Gastroesophageal sphincter (tissue), 4 donors: ENCODE data around the gene CAMKMT. TPM values are rescaled to one million over a fixed set of nuclear protein-coding genes. Genes with fewer than 3 reads are reported as not detected.

Source experiments
- ATAC-seq: fragments of 150-250 bp; one replicate; pipeline ENCODE4 v1.9.1; 2016; ENCODE audit warnings: mild to moderate bottlenecking, moderate library complexity
- H3K27ac ChIP-seq, 4 donors: fragments of 200-600 bp; sonication (generic) in 3 of 4; 1 replicate in 3 of 4; 2 replicates in 1 of 4; pipeline ENCODE4 v1.5.1; 2016 to 2019
- H3K27me3 ChIP-seq: fragments of 200-600 bp; sonication (generic); one replicate; pipeline ENCODE4 v1.5.1; 2019
- H3K36me3 ChIP-seq, 2 donors: fragments of 200-600 bp; sonication (generic); one replicate each; pipeline ENCODE4 v1.5.1; 2019; ENCODE audit warnings: control low read depth in 1 of 2
- H3K4me1 ChIP-seq, 3 donors: fragments of 200-600 bp; sonication (generic); 1 replicate in 2 of 3; 2 replicates in 1 of 3; pipeline ENCODE4 v1.5.1; 2016 to 2019; ENCODE audit warnings: control low read depth in 2 of 3
- H3K4me3 ChIP-seq, 2 donors: fragments of 200-600 bp; sonication (generic); one replicate each; pipeline ENCODE4 v1.5.1; 2019; ENCODE audit warnings: mild to moderate bottlenecking in 1 of 2, moderate library complexity in 1 of 2
- H3K9me3 ChIP-seq, 3 donors: fragments of 200-600 bp; sonication (generic); one replicate each; pipeline ENCODE4 v1.5.1; 2017 to 2019; ENCODE audit warnings: control low read depth in 2 of 3
- EP300 ChIP-seq: sonication (generic); formaldehyde crosslinking; IDR thresholded peaks from one replicate; pipeline ENCODE4 v1.6.1; 2017; ENCODE audit warnings: antibody characterized with exemption, mild to moderate bottlenecking
- POLR2A ChIP-seq, 2 donors: fragments of 450-650 bp; IDR thresholded peaks; one replicate each; pipeline ENCODE4 v1.6.1; 2017; ENCODE audit warnings: antibody characterized with exemption in 2 of 2, mild to moderate bottlenecking in 2 of 2, moderate library complexity in 1 of 2
- POLR2AphosphoS5 ChIP-seq: sonication (generic); formaldehyde crosslinking; IDR thresholded peaks from one replicate; pipeline ENCODE4 v1.6.1; 2017; ENCODE audit warnings: antibody characterized with exemption
- WGBS, 2 donors: methylation state at CpG; one replicate each; pipeline ENCODE4 v1.1.5; 2018; ENCODE audit warnings: low coverage in 1 of 2; 5-methylcytosine and 5-hydroxymethylcytosine counted together
- total RNA-seq, 4 donors: library from RNA; depleted of rRNA; stranded (reverse); fragments of >200 nt; gene quantifications; one replicate each; pipeline ENCODE4 v1.1.0, GENCODE V29; 2016
- TF ChIP-seq, protein P1 (sequence below), 4 experiments: fragments of 200-600 bp in 2 of 4; fragments of 450-650 bp in 2 of 4; sonication (generic) in 1 of 4; IDR thresholded peaks; one replicate each; pipeline ENCODE4 v1.5.1; 2017 to 2019; ENCODE audit warnings: antibody characterized with exemption in 4 of 4, mild to moderate bottlenecking in 2 of 4, moderate library complexity in 2 of 4

The CAMKMT gene
- total RNA-seq, 4 donors from 2014 or later, result 4.2 to 19.5 (median 11.0) TPM

GRCh38 chr2:44529448-44529847 lies 167.7 kb downstream of the CAMKMT start:
- no peak for ATAC-seq
- Histone ChIP-seq H3K4me1 (no peaks in the 10 kb centered on the region), H3K4me3 (no peak overlapping the region)

GRCh38 chr2:44531289-44531688 lies 169.5 kb downstream of the CAMKMT start:
- no peaks in the 10 kb centered on the region for H3K27me3 ChIP-seq
- WGBS, 2 donors, result 78 to 81% methylated on average over 2 of the region's 2 CpGs
- peaks cover 0 to 3% of the 10 kb centered on the region in 2 donors for H3K36me3 ChIP-seq
- H3K27ac ChIP-seq, result no peak overlapping the region
- no peaks in the 10 kb centered on the region for H3K9me3 ChIP-seq
- no peaks in the 10 kb centered on the region for H3K4me1 ChIP-seq
- no peak overlapping the region for H3K4me3 ChIP-seq
- ATAC-seq, result no peak
- TF ChIP-seq POLR2A (IDR thresholded peaks at IDR 0.05), result no peak
- TF ChIP-seq POLR2AphosphoS5, result no peak
- TF ChIP-seq, protein P1, sequence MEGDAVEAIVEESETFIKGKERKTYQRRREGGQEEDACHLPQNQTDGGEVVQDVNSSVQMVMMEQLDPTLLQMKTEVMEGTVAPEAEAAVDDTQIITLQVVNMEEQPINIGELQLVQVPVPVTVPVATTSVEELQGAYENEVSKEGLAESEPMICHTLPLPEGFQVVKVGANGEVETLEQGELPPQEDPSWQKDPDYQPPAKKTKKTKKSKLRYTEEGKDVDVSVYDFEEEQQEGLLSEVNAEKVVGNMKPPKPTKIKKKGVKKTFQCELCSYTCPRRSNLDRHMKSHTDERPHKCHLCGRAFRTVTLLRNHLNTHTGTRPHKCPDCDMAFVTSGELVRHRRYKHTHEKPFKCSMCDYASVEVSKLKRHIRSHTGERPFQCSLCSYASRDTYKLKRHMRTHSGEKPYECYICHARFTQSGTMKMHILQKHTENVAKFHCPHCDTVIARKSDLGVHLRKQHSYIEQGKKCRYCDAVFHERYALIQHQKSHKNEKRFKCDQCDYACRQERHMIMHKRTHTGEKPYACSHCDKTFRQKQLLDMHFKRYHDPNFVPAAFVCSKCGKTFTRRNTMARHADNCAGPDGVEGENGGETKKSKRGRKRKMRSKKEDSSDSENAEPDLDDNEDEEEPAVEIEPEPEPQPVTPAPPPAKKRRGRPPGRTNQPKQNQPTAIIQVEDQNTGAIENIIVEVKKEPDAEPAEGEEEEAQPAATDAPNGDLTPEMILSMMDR (IDR thresholded peaks at IDR 0.05), result no peak
- TF ChIP-seq EP300, result no peak

More at GRCh38 chr2:44529448-44529847, 167.7 kb downstream of the CAMKMT start:
- Histone ChIP-seq H3K27me3 (no peaks in the 10 kb centered on the region), H3K36me3 (peaks cover 0 to 3% of the 10 kb centered on the region in 2 donors), H3K9me3 (no peaks in the 10 kb centered on the region), H3K27ac (no peak overlapping the region)
- TF ChIP-seq, protein P1 (IDR thresholded peaks at IDR 0.05), result no peak
- no peak for TF ChIP-seq EP300
- no peak for TF ChIP-seq POLR2A (IDR thresholded peaks at IDR 0.05)
- TF ChIP-seq POLR2AphosphoS5, result no peak

GRCh38 chr2:44532031-44532430 lies 170.3 kb downstream of the CAMKMT start:
- H3K9me3 ChIP-seq, result no peaks in the 10 kb centered on the region
- WGBS, 2 donors, result 91 to 100% methylated on average over 2 of the region's 2 CpGs
- H3K36me3 ChIP-seq, result peaks cover 0 to 3% of the 10 kb centered on the region in 2 donors
- no peak overlapping the region for H3K27ac ChIP-seq
- no peak for ATAC-seq
- H3K4me1 ChIP-seq, result no peaks in the 10 kb centered on the region
- TF ChIP-seq POLR2A (IDR thresholded peaks at IDR 0.05) (no peak), EP300 (no peak), POLR2AphosphoS5 (no peak)
- TF ChIP-seq, protein P1 (IDR thresholded peaks at IDR 0.05), result no peak
- H3K27me3 ChIP-seq, result no peaks in the 10 kb centered on the region
- H3K4me3 ChIP-seq, result no peak overlapping the region

DNA sequence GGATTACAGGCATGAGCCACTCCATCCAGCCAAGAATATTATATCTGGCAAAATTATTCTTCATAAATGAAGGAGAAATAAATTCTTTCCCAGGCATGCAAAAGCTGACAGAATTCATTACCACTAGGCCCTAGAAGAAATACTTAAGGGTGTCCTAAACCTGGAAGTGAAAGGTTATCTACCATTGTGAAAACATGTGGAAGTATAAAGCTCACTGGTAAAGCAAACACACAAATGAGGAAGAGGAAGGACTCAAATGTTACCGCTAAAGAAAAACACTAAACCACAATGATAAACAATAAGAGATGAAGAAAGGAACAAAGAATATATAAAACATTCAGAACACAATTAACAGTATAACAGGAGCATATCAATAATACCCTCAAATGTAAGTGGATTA lies 171.8 kb downstream of the CAMKMT start:
- Histone ChIP-seq H3K4me1 (no peaks in the 10 kb centered on the region), H3K9me3 (no peaks in the 10 kb centered on the region), H3K4me3 (no peak overlapping the region), H3K36me3 (peaks cover 0 to 3% of the 10 kb centered on the region in 2 donors), H3K27me3 (no peaks in the 10 kb centered on the region), H3K27ac (no peak overlapping the region)
- TF ChIP-seq POLR2AphosphoS5 (no peak), EP300 (no peak), POLR2A (IDR thresholded peaks at IDR 0.05) (no peak)
- TF ChIP-seq, protein P1 (IDR thresholded peaks at IDR 0.05), result no peak
- ATAC-seq, result no peak
- WGBS, 2 donors, result 85 to 100% methylated on average over 1 of the region's 1 CpG

DNA sequence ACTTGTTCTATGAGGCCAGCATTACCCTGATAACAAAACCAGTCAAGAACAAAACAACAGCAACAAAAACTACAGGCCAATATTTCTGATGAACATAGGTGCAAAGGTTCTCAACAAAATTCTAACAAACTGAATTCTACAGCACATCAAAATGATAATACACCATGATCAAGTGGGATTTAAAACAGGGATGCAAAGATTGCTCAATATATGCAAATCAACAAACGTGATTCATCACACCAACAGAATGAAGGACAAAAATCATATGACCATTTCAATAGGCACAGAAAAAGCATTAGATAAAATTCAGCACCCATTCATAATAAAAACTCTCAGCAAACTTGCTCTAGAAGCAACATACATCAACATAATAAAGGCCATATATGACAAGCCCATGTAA lies 173.6 kb downstream of the CAMKMT start:
- no peak for ATAC-seq
- no peaks in the 10 kb centered on the region for H3K4me1 ChIP-seq
- WGBS, 2 donors, result 92 to 100% methylated on average over 1 of the region's 1 CpG

More for the DNA sequence above, 173.6 kb downstream of the CAMKMT start:
- Histone ChIP-seq H3K36me3 (peaks cover 0 to 3% of the 10 kb centered on the region in 2 donors), H3K9me3 (no peaks in the 10 kb centered on the region), H3K27me3 (no peaks in the 10 kb centered on the region), H3K4me3 (no peak overlapping the region), H3K27ac (no peak overlapping the region)
- TF ChIP-seq, protein P1 (IDR thresholded peaks at IDR 0.05), result no peak
- no peak for TF ChIP-seq POLR2AphosphoS5
